ENCODE measurements around the gene AP1M2.

Gene AP1M2

GRCh38 chr19:10587022-10587838 is at the start of gene AP1M2:
Gene AP1M2, minus strand, starts transcription at chr19:10587312. Its CDS starts 81 bp downstream, at chr19:10587231.
- Mint-ChIP-seq H3K27ac (no peak within 1 kb of the TSS), H3K4me1 (peaks cover 16% of the 10 kb centered on the region), H3K36me3 (no peaks in the 10 kb centered on the region), H3K27me3 (peaks cover 4% of the 10 kb centered on the region), H3K9me3 (peaks cover 6% of the 10 kb centered on the region), H3K4me3 (no peak within 1 kb of the TSS)
- ATAC-seq (ENCODE audit: low read depth) = no peak
- no peak for DNase-seq (ENCODE audit: low spot score in 2 of 2)

GRCh38 chr19:10636304-10636972 is 49.3 kb upstream of the AP1M2 start:
- peaks cover 42% of the 10 kb centered on the region for H3K36me3 Mint-ChIP-seq
- no peak for DNase-seq (ENCODE audit: low spot score in 2 of 2)
- no peak overlapping the region for H3K4me3 Mint-ChIP-seq
- no peaks in the 10 kb centered on the region for H3K27me3 Mint-ChIP-seq
- no peak overlapping the region for H3K27ac Mint-ChIP-seq
- H3K9me3 Mint-ChIP-seq = no peaks in the 10 kb centered on the region
- peaks cover 22% of the 10 kb centered on the region for H3K4me1 Mint-ChIP-seq
- no peak for ATAC-seq (ENCODE audit: low read depth)

- peaks cover 43% of the 10 kb centered on the region for H3K36me3 Mint-ChIP-seq
Observed at GRCh38 chr19:10634963-10635362, 47.9 kb upstream of the AP1M2 start.

GRCh38 chr19:10634430-10634829 is 47.3 kb upstream of the AP1M2 start:
- DNase-seq (ENCODE audit: low spot score in 2 of 2) (no peak), ATAC-seq (ENCODE audit: low read depth) (no peak)
- peaks cover 43% of the 10 kb centered on the region for H3K36me3 Mint-ChIP-seq
- H3K27me3 Mint-ChIP-seq = no peaks in the 10 kb centered on the region
- peaks cover 21% of the 10 kb centered on the region for H3K4me1 Mint-ChIP-seq
- no peaks in the 10 kb centered on the region for H3K9me3 Mint-ChIP-seq
- H3K27ac Mint-ChIP-seq = no peak overlapping the region
- H3K4me3 Mint-ChIP-seq = no peak overlapping the region

More at GRCh38 chr19:10634963-10635362, 47.9 kb upstream of the AP1M2 start:
- Mint-ChIP-seq H3K4me1 (peaks cover 22% of the 10 kb centered on the region), H3K27me3 (no peaks in the 10 kb centered on the region), H3K4me3 (no peak overlapping the region), H3K9me3 (no peaks in the 10 kb centered on the region), H3K27ac (no peak overlapping the region)
- no peak for ATAC-seq (ENCODE audit: low read depth)
- no peak for DNase-seq (ENCODE audit: low spot score in 2 of 2)

GRCh38 chr19:10631874-10632273 is 44.8 kb upstream of the AP1M2 start:
- DNase-seq (ENCODE audit: low spot score in 2 of 2) (no peak), ATAC-seq (ENCODE audit: low read depth) (no peak)
- no peaks in the 10 kb centered on the region for H3K27me3 Mint-ChIP-seq
- peaks cover 39% of the 10 kb centered on the region for H3K36me3 Mint-ChIP-seq
- no peaks in the 10 kb centered on the region for H3K9me3 Mint-ChIP-seq
- no peak overlapping the region for H3K27ac Mint-ChIP-seq
- H3K4me3 Mint-ChIP-seq = no peak overlapping the region
- H3K4me1 Mint-ChIP-seq = peaks cover 13% of the 10 kb centered on the region

GRCh38 chr19:10625762-10626138 is 38.6 kb upstream of the AP1M2 start:
- Mint-ChIP-seq H3K4me3 (no peak overlapping the region), H3K9me3 (no peaks in the 10 kb centered on the region), H3K4me1 (peaks cover 24% of the 10 kb centered on the region), H3K27ac (no peak overlapping the region), H3K27me3 (no peaks in the 10 kb centered on the region), H3K36me3 (peaks cover 15% of the 10 kb centered on the region)
- DNase-seq (ENCODE audit: low spot score in 2 of 2) = no peak
- no peak for ATAC-seq (ENCODE audit: low read depth)

GRCh38 chr19:10625003-10625761 is 38.1 kb upstream of the AP1M2 start, which contains the start of gene SLC44A2:
Gene SLC44A2, plus strand, starts transcription at chr19:10625553. Its CDS starts 81 bp downstream, at chr19:10625634.
- no peaks in the 10 kb centered on the region for H3K27me3 Mint-ChIP-seq
- H3K4me3 Mint-ChIP-seq = no peak within 1 kb of the TSS
- no peaks in the 10 kb centered on the region for H3K9me3 Mint-ChIP-seq
- peaks cover 27% of the 10 kb centered on the region for H3K4me1 Mint-ChIP-seq
- no peak within 1 kb of the TSS for H3K27ac Mint-ChIP-seq
- no peak for ATAC-seq (ENCODE audit: low read depth)
- DNase-seq (ENCODE audit: low spot score in 2 of 2) = no peak
- peaks cover 18% of the 10 kb centered on the region for H3K36me3 Mint-ChIP-seq

- Mint-ChIP-seq H3K36me3 (peaks cover 18% of the 10 kb centered on the region), H3K27me3 (no peaks in the 10 kb centered on the region), H3K4me3 (no peak overlapping the region), H3K9me3 (no peaks in the 10 kb centered on the region), H3K27ac (no peak overlapping the region), H3K4me1 (peaks cover 27% of the 10 kb centered on the region)
- no peak for DNase-seq (ENCODE audit: low spot score in 2 of 2)
- peak; percentile 27 for ATAC-seq (ENCODE audit: low read depth)
Observed at GRCh38 chr19:10624585-10624984, 37.5 kb upstream of the AP1M2 start.

- Mint-ChIP-seq H3K4me1 (peaks cover 32% of the 10 kb centered on the region), H3K27me3 (no peaks in the 10 kb centered on the region), H3K36me3 (peaks cover 15% of the 10 kb centered on the region), H3K9me3 (no peaks in the 10 kb centered on the region), H3K4me3 (no peak overlapping the region), H3K27ac (peak overlapping the region; percentile 12)
- no peak for ATAC-seq (ENCODE audit: low read depth)
- no peak for DNase-seq (ENCODE audit: low spot score in 2 of 2)
Observed at GRCh38 chr19:10621966-10622365, 34.9 kb upstream of the AP1M2 start.

GRCh38 chr19:10620786-10621185 is 33.7 kb upstream of the AP1M2 start:
- H3K4me1 Mint-ChIP-seq = peaks cover 33% of the 10 kb centered on the region
- no peak overlapping the region for H3K4me3 Mint-ChIP-seq
- H3K9me3 Mint-ChIP-seq = no peaks in the 10 kb centered on the region
- peak overlapping the region; percentile 60 for H3K27ac Mint-ChIP-seq
- no peaks in the 10 kb centered on the region for H3K27me3 Mint-ChIP-seq
- H3K36me3 Mint-ChIP-seq = peaks cover 15% of the 10 kb centered on the region
- DNase-seq (ENCODE audit: low spot score in 2 of 2) (no peak), ATAC-seq (ENCODE audit: low read depth) (no peak)

GRCh38 chr19:10618846-10619245 is 31.7 kb upstream of the AP1M2 start:
- Mint-ChIP-seq H3K27me3 (no peaks in the 10 kb centered on the region), H3K4me3 (no peak overlapping the region), H3K27ac (no peak overlapping the region), H3K4me1 (peaks cover 35% of the 10 kb centered on the region), H3K9me3 (no peaks in the 10 kb centered on the region), H3K36me3 (peaks cover 20% of the 10 kb centered on the region)
- DNase-seq (ENCODE audit: low spot score in 2 of 2) (no peak), ATAC-seq (ENCODE audit: low read depth) (no peak)

- ATAC-seq (ENCODE audit: low read depth) (no peak), DNase-seq (ENCODE audit: low spot score in 2 of 2) (no peak)
- Mint-ChIP-seq H3K27me3 (no peaks in the 10 kb centered on the region), H3K4me3 (peak overlapping the region; percentile 32), H3K36me3 (peaks cover 25% of the 10 kb centered on the region), H3K27ac (peak overlapping the region; percentile 81), H3K4me1 (peaks cover 34% of the 10 kb centered on the region), H3K9me3 (no peaks in the 10 kb centered on the region)
Observed at GRCh38 chr19:10617409-10618121, 30.5 kb upstream of the AP1M2 start.

GRCh38 chr19:10615429-10616023 is 28.4 kb upstream of the AP1M2 start:
- ATAC-seq (ENCODE audit: low read depth) = peak; percentile 87
- Mint-ChIP-seq H3K27ac (peak overlapping the region; percentile 77), H3K4me1 (peaks cover 22% of the 10 kb centered on the region), H3K27me3 (no peaks in the 10 kb centered on the region), H3K4me3 (peak overlapping the region; percentile 67), H3K9me3 (no peaks in the 10 kb centered on the region), H3K36me3 (peaks cover 17% of the 10 kb centered on the region)
- DNase-seq (ENCODE audit: low spot score in 2 of 2) = no peak
